ENCODE measurements around the gene PCDHGA1.

PCDHGA1 gene

DNA sequence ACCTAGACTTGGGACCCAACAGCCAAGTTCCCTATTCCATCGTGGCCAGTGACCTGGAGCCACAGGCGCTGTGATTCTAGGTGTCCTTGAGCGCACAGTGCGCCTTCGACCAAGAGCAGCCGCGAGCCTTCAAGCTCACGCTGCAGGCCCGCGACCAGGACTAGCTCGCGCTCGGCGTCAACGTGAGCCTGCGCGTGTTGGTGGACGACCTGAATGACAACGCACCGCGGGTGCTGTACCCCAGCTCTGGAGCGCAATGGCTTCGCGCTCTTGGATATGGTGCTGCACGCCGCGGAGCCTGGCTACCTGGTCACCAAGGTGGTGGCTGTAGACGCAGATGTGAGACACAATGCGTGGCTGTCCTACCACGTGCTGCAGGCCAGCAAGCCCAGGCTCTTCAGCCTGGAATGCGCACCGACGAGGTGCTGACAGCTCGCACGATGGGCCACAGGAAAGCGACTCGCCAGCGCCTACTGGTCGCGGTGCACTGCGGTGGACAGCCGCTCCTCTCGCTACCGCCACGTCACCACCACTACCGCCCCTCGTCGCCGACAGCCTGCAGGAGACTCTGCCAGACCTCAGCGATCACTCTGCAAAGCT is 111.4 kb downstream of the PCDHGA1 start:
- no peak for DNase-seq (ENCODE audit: low spot score)

DNA sequence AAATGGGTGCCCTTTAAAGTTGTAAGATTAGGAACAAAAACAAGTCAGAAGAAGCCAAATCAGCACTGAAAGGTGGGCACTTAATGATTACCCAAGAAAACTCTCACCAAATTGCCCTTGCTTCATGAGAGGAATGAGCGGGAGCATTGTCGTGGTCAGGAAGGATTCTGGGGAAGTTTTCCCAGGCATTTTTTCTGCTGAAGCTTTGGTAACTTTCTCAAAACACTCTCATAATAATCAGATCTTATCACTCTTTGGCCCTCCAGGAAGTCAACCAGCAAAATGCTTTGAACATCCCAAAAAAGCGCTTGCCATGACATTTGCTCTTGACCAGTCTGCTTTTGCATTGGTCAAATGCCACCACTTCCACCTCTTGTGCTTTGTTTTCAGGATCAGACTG is 135.0 kb downstream of the PCDHGA1 start:
- no peak for DNase-seq (ENCODE audit: low spot score)

DNA sequence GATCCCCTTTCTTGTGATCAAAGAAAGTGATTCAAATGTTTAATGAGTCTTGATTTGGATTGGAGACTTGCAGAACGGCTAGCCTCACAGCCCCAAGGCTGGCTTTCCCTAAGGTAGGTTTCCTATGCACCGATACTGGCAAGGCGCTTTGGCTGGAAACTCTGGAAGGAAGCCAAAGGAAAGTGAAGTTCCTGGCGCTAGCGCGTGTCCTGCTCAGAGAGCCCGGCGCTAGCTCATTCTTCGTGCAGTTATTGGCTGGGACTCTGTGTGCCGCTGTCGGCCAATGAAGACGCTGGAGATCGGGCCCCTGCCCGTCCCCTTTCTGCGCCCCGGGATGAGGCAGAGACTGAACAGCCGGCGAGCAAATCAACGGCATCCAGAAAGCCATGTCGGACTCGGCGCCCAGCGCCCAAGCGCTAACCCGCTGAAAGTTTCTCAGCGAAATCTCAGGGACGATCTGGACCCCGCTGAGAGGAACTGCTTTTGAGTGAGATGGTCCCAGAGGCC is 145.4 kb downstream of the PCDHGA1 start, which contains the start of gene PCDHGC3:
Gene PCDHGC3, plus strand, starts transcription at position 342 of the 507 bp plus-strand sequence. Its CDS starts 151 bp downstream, at position 493.
- DNase-seq (ENCODE audit: low spot score) = peak; percentile 21

DNA sequence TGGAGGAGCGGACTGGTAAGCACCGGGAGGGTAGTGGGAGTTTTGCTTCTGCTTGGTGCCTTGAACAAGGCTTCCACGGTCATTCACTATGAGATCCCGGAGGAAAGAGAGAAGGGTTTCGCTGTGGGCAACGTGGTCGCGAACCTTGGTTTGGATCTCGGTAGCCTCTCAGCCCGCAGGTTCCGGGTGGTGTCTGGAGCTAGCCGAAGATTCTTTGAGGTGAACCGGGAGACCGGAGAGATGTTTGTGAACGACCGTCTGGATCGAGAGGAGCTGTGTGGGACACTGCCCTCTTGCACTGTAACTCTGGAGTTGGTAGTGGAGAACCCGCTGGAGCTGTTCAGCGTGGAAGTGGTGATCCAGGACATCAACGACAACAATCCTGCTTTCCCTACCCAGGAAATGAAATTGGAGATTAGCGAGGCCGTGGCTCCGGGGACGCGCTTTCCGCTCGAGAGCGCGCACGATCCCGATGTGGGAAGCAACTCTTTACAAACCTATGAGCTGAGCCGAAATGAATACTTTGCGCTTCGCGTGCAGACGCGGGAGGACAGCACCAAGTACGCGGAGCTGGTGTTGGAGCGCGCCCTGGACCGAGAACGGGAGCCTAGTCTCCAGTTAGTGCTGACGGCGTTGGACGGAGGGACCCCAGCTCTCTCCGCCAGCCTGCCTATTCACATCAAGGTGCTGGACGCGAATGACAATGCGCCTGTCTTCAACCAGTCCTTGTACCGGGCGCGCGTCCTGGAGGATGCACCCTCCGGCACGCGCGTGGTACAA is 146.0 kb downstream of the PCDHGA1 start:
- DNase-seq (ENCODE audit: low spot score) = no peak

DNA sequence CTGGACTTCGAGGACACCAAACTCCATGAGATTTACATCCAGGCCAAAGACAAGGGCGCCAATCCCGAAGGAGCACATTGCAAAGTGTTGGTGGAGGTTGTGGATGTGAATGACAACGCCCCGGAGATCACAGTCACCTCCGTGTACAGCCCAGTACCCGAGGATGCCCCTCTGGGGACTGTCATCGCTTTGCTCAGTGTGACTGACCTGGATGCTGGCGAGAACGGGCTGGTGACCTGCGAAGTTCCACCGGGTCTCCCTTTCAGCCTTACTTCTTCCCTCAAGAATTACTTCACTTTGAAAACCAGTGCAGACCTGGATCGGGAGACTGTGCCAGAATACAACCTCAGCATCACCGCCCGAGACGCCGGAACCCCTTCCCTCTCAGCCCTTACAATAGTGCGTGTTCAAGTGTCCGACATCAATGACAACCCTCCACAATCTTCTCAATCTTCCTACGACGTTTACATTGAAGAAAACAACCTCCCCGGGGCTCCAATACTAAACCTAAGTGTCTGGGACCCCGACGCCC is 146.8 kb downstream of the PCDHGA1 start:
- DNase-seq (ENCODE audit: low spot score) = no peak

DNA sequence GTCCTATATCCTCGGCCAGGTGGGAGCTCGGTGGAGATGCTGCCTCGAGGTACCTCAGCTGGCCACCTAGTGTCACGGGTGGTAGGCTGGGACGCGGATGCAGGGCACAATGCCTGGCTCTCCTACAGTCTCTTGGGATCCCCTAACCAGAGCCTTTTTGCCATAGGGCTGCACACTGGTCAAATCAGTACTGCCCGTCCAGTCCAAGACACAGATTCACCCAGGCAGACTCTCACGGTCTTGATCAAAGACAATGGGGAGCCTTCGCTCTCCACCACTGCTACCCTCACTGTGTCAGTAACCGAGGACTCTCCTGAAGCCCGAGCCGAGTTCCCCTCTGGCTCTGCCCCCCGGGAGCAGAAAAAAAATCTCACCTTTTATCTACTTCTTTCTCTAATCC is 147.5 kb downstream of the PCDHGA1 start:
- no peak for DNase-seq (ENCODE audit: low spot score)

DNA sequence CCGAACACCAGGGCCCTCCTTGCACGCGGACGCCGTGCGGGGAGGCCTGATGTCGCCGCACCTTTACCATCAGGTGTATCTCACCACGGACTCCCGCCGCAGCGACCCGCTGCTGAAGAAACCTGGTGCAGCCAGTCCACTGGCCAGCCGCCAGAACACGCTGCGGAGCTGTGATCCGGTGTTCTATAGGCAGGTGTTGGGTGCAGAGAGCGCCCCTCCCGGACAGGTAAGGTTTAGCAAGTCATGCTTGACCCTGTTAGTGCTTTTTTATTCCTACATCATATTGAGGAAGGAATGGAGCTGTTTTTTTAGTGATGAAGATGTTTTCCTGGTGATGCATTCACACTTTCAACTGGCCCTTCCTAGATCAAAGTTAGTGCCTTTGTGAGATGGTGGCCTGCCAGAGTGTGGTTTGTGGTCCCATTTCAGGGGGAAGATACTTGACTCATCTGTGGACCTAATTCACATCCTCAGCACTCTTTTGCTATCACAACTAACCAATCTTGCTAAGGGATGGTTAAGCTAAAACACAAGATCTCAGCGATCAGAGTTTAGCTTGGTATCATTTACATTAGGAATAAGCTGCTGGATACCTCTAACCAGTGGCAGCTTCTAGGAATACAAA is 148.1 kb downstream of the PCDHGA1 start:
- DNase-seq (ENCODE audit: low spot score) = no peak

DNA sequence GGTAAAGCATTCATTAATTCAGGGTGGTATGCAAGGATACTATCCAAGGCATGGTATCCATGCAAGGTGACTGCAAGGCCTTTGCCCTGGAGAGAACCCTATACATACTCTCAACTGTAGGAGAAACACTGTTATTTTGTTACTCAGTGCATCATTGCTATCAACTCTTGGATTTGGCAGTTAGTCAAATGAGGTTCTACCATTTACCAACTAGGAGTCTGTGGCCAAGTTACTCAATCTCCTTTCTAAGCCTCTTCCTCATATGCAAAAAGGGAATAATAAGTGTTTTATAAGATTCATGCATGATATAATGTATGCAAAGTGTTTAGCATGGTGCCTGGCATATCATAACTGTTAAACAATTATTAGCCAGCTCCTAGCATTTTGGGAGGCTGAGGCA is 149.5 kb downstream of the PCDHGA1 start:
- DNase-seq (ENCODE audit: low spot score) = no peak

DNA sequence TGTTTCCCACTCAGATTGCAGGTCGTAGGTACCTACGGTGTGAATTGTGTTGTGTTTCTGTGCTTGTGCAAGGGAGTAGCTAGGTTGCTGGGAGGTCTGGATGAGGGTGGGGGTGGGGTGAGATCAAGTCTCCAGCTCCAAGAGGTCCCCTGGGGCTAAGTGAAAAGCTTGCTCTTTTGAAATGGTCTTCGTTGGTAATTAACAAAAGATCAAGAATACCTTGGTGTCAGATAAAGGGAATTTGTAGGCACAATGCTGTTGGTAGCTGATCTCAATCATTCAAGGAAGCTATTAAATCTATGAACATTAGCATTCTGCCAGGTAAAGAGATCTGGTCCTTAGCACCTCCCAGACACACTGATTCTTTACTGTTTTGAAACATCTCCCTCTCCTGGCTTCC is 153.6 kb downstream of the PCDHGA1 start:
- no peak for DNase-seq (ENCODE audit: low spot score)

DNA sequence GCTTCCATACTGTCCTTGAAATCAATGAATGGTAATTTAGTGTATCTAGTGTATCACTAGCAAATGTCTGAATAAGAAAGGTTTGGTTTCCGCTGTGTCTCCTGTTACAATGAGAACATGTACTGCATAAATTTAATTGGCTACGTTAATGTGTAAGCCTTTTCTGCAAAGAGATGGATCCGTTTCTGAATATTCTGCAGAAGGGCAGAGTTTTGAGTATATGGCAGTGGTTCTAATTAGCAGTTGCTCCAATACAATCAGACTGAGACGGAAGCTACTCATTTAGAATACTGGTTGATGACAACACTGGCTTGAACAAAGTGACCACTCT is 154.0 kb downstream of the PCDHGA1 start:
- no peak for DNase-seq (ENCODE audit: low spot score)

DNA sequence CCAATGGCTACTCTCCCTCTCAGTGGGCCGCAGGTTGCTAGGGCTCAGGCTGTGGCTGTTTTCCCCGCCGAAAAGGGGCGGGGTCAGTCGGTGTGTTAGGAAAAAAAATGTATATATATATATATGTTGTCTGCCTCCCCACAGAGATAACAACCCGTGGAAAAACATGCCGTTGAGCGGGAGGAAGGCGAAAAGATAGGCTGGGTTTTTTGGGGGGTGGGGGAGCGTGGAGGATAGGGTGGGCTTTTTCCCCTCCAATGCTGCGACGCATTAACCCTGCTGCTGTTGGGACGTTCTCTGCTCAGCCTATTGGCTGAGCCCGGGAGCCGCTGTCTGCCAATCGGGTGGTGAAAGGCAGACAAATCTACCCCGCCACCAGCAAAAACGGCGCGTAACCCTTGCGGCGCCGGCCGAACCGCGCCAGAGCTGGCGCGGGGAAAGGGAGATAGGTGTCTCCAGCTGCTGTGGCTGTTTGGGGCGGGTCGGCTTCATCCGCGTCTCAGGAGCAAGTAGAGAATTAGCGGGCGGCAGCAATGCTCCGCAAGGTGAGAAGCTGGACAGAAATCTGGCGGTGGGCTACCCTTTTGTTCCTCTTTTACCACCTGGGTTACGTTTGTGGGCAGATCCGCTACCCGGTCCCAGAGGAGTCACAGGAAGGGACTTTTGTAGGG is 154.5 kb downstream of the PCDHGA1 start, which contains the start of gene PCDHGC4:
Gene PCDHGC4, plus strand, starts transcription at position 390 of the 671 bp plus-strand sequence. Its CDS starts 144 bp downstream, at position 534.
- no peak for DNase-seq (ENCODE audit: low spot score)

DNA sequence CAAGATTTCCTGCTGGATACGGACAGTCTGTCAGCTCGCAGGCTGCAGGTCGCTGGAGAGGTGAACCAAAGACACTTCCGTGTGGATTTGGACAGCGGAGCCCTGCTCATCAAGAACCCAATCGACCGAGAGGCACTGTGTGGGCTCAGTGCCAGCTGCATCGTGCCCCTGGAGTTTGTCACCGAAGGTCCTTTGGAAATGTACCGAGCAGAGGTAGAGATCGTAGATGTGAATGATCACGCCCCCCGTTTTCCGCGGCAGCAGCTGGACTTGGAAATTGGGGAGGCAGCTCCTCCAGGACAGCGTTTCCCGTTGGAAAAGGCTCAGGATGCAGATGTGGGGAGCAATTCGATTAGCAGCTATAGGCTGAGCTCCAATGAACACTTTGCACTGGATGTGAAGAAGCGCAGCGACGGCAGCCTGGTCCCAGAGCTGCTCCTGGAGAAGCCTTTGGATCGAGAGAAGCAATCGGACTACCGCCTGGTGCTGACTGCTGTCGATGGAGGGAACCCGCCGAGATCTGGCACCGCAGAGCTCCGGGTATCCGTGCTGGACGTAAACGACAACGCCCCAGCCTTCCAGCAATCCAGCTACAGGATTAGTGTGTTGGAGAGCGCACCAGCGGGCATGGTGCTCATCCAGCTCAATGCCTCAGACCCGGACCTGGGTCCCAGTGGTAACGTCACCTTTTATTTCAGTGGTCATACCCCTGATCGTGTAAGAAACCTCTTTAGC is 155.2 kb downstream of the PCDHGA1 start:
- no peak for DNase-seq (ENCODE audit: low spot score)

DNA sequence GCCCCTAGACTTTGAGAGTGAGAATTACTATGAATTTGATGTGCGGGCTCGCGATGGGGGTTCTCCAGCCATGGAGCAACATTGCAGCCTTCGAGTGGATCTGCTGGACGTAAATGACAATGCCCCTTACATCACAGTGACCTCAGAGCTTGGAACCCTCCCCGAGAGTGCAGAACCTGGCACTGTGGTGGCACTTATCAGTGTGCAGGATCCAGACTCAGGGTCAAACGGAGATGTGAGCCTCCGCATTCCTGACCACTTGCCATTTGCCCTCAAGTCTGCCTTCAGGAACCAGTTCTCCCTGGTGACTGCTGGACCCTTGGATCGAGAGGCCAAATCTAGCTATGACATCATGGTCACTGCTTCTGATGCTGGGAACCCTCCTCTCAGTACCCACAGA is 155.8 kb downstream of the PCDHGA1 start:
- no peak for DNase-seq (ENCODE audit: low spot score)

DNA sequence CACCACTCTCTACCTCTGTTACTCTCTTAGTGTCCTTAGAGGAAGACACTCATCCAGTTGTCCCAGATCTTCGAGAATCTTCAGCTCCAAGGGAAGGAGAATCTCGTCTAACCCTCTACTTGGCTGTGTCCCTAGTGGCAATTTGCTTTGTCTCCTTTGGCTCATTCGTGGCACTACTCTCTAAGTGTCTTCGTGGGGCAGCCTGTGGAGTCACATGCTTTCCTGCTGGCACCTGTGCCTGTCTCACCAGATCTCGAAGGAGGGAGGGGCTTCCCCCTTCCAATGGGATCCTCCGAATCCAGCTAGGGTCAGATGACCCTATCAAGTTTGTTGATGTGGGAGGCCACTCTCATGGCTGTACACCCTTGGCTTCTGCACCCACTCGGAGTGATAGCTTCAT is 156.8 kb downstream of the PCDHGA1 start:
- no peak for DNase-seq (ENCODE audit: low spot score)

DNA sequence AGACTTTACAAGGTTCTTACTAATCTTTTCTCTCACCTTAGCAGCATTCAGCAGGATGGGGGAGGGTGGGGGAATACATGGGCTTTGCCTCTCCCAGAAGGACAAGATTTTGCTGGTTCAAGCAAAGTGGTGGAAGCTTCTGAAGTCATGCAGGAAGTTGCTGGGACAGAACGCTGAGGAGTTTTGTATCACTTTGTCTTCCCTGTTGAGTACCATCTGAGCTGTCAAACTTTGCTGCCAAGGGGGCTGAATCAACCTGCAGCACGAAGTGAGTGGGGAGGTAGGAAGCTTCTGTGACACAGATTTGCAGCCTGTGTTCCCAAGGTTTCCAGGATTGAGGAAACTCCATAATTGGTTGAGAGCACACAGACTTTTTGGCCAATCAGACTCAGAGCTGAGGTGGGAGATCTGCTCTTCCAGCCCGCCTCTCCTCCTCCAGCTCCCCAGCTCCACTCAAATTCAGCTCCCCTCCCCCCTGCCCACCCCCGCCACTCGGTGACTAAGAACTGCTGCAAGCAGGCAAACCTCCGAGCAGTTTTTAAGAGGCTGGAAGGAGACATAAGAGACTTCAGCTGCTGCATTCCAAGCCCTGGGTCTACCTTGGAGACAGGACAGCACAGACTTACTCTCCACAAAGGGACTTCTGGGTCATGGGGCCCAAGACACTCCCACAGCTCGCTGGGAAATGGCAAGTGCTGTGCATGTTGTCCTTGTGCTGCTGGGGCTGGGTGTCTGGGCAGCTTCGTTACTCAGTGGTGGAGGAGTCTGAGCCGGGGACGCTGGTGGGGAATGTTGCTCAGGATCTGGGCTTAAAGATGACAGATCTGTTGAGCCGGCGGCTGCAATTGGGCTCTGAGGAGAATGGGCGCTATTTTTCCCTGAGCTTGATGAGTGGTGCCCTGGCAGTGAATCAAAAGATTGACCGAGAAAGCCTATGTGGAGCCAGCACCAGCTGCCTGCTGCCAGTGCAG is 158.6 kb downstream of the PCDHGA1 start, which contains the start of gene PCDHGC5:
Gene PCDHGC5, plus strand, starts transcription at position 491 of the 971 bp plus-strand sequence. Its CDS starts 160 bp downstream, at position 651.
- DNase-seq (ENCODE audit: low spot score) = no peak

DNA sequence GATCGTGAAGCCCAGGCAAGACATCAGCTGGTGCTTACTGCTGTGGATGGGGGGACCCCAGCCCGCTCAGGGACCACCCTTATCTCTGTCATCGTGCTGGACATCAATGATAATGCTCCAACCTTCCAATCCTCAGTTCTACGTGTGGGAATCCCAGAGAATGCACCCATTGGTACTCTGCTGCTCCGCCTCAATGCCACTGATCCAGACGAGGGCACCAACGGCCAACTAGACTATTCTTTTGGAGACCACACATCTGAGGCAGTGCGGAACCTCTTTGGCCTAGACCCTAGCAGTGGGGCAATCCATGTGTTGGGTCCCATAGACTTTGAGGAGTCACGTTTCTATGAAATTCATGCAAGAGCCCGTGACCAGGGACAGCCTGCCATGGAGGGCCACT is 159.5 kb downstream of the PCDHGA1 start:
- DNase-seq (ENCODE audit: low spot score) = no peak

DNA sequence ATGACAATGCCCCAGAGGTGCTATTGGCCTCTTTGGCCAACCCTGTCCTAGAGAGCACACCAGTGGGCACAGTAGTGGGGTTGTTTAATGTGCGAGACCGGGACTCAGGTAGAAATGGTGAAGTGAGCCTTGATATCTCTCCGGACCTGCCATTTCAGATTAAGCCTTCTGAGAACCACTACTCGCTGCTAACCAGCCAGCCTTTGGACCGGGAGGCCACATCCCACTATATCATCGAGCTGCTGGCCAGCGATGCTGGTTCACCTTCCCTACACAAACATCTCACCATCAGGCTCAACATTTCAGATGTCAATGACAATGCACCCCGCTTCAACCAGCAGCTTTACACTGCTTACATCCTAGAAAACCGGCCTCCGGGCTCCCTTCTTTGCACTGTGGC is 160.0 kb downstream of the PCDHGA1 start:
- no peak for DNase-seq (ENCODE audit: low spot score)

DNA sequence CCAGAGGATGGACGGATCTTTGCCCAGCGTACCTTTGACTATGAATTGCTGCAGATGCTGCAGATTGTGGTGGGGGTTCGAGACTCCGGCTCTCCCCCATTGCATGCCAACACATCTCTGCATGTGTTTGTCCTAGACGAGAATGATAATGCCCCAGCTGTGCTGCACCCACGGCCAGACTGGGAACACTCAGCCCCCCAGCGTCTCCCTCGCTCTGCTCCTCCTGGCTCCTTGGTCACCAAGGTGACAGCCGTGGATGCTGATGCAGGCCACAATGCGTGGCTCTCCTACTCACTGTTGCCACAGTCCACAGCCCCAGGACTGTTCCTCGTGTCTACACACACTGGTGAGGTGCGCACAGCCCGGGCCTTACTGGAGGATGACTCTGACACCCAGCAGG is 160.5 kb downstream of the PCDHGA1 start:
- DNase-seq (ENCODE audit: low spot score) = no peak

DNA sequence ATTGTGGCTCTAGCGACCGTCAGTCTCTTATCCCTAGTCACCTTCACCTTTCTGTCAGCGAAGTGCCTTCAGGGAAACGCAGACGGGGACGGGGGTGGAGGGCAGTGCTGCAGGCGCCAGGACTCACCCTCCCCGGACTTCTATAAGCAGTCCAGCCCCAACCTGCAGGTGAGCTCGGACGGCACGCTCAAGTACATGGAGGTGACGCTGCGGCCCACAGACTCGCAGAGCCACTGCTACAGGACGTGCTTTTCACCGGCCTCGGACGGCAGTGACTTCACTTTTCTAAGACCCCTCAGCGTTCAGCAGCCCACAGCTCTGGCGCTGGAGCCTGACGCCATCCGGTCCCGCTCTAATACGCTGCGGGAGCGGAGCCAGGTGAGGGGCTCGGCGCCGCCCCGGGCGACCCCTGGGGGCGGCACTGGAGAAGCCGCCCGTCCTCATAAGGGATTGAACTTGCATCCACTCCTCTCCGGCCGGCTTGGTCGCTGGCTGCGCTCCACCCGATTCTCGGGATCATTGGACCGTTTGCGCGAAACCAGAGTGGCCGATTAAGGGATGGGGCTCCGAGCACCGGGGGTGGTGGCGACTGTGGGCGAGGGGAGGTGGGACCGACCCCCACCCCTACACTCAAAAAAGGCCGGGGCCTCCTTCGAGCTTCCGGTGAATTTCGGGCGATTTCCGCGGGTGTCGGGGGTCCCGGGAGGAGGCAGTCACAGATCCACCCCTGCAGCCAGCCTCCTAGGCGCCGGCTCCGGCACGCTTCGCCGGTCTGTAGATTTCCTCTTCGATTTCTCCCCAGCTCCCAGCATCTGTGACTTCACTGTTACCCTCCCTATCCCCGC is 161.2 kb downstream of the PCDHGA1 start:
- no peak for DNase-seq (ENCODE audit: low spot score)

All from CD4-positive, alpha-beta T cell treated with Interleukin-2 at 100 ng/mL for 4 hours (primary cell).